ENCODE measurements around the gene SH3PXD2B.

SH3PXD2B gene

DNA sequence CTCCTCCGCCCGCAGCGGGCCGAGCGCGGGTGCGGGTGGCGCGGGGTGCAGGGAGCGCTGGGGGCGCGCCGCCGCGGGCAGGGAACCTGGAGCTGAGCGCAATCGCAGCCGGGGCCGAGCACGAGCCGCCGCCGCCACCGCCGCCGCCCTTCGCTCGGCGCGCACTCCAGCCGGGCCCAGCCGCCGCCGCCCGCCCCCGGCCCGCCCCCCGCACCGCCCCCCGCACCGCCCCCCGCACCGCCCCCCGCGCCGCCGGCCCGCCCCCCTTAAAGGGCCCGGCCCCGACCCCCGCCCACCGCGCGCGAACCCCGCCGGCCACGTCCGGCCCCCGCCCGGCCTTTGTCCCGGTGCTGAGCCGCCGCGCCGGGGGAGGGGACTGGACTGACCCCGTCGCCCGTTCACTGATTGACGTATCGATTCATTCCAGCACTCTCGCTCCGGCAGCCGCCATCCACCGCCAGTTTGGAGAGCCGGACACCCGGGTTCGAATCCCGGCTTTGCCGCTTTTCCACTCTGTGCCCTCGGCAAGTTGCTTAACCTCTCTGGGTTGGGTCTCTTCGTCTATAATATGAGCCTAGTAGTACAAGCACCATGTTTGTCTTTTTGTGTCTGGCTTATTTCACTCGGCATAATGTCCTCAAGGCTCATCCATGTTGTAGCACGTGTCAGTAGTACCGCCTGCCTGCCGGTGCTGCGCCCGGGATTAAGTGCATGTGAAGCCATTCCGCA is at the start of gene SH3PXD2B:
TSS of gene SH3PXD2B (minus strand) at position 168 of the 729 bp plus-strand sequence. CDS start 173 bp downstream, outside the sequence.
- peak; percentile 15 for DNase-seq

DNA sequence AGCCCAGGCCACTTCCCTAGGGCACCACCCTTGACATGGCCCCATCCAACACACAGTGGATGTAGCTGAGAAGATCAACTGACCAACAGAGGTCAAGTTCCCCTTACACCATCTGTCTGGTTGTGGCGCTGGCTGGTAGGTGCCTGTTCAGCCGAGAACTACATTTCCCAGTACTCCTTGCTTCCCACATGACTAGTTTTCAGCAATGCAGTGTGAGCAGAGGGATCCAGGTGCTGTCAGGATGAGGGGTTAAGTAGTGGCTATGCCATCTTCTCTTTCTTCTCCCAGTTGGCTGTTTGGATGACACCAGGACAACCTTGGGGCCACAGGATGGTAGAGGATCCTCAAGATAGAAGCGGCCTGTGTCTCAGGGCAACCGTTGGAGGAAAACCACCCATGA is 48.6 kb upstream of the SH3PXD2B start:
- DNase-seq: no peak

DNA sequence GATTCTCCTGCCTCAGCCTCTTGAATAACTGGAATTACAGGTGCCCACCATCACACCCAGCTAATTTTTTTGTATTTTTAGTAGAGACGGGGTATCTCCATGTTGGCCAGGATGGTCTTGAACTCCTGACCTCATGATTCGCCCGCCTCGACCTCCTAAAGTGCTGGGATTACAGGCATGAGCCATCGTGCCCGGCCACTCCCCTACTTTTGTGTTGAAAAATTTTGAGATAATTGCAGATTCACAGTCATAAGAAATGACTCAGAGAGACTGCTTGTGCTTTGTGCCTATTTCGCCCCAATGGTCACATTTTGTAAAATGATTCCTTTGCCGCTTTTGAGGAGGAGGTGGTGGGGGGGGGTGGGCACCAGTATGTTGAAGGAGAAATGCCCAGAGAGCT is 48.1 kb upstream of the SH3PXD2B start:
- no peak for DNase-seq

- DNase-seq: no peak
These were observed 47.5 kb upstream of the SH3PXD2B start for GRCh38 chr5:172501708-172502320.

- DNase-seq: no peak
These were observed 45.0 kb upstream of the SH3PXD2B start for GRCh38 chr5:172499287-172499686.

DNA sequence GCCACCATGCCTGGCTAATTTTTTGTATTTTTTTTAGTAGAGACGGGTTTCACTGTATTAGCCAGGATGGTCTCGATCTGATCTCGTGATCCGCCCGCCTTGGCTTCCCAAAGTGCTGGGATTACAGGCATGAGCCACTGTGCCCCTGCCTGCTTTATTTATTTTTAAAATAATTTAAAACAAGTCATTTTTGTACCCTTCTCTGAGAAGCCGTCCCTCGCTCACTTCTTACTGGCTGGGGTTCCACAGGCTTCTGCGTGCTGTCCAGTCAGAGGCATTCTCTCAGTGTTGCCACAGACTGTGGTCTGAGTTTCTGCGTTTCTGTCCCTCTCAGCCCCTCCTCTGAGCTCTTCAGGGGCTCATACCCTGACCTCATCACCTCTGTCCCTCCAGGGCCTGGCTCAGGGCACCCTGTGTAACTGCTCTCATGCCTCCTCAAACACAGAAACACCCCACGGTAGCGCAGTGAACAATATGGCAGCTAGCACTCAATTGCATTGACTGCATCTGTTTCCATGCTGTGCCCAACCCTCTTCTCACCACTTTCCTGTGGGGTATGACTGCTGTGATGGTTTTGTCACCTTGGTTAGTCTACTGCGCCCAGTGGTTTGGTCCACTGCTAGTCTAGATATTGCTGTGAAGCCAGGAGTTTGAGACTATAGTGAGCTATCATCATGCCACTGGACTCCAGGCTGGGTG is 44.3 kb upstream of the SH3PXD2B start:
- no peak for DNase-seq

GRCh38 chr5:172497591-172498255 is 43.4 kb upstream of the SH3PXD2B start:
- no peak for DNase-seq

DNA sequence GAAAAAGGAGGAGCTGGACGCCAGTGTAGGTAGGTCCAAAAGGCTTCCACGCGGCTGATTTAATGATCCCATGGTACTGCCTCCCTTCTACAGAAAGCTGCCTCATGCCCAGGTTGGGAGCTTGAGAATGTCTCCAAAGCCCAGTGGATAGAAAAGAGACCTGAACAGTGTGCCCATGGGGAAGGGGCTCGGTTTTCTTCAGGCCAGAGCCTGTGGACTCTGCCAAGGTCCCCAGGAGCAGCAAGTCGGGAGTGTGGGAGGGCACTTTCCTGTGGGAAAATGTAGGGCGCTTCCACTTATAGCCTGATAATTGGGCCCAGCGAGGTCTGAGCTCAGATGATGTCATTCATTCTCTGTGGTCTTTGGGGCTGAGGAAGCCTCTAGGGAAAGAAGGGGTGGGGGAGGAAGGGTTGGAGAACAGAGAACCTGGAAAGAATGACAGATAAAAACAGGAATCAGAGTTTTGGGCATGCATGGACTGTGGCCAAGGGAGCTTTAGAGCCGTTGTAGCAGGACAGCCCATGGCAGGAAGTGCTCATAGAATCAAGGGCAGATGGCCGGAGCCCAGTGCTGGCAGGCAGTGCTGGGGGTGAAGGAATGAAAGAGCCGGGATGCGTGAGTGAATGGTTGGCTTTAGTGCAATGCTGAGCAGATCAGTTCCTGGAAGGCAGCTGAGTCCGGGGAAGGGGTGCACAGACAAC is 42.5 kb upstream of the SH3PXD2B start:
- no peak for DNase-seq

DNA sequence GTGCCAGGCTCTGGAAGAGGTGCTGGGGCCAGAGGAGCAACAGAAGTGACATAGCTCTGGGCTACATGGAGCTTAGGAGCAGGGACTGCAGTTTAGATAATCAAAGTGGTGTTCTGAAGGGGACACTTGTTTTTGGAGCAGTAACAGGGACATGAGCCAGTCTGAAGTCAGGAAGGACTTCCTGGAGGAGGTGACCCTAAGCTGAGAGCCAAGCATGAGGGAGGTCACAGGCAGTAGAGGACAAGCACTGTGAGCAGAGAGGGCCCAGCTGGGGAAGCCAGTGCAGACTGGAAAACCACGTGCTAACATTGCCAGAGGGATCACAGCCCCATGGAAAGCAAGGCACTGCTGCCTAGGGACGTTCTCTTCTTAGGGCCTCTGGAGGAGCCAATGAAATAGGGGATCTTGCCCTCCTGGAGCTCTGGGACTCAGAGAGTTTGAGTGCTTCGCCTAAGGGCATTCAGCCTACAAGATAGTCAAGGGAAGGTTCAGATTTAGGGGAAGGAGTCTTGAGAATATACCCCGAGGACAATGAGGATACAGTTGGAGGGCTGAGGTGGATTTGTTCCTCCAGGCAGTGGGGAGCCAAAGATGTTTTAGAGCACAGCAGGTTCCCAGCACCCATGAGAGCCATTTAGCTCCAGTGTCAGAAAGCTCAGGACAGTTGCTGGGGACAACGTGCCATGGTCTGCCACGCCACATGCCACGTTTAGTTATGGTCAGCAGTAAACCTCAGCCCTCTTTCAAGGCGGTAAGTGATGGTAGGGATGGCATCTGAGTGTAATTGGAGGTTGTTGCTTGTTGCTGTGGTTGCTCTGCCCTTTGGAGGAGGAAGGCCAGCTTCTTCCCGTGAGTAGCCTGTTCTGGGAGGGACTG is 40.5 kb upstream of the SH3PXD2B start:
- no peak for DNase-seq

- no peak for DNase-seq
These were observed 39.6 kb upstream of the SH3PXD2B start for GRCh38 chr5:172493906-172494305.

DNA sequence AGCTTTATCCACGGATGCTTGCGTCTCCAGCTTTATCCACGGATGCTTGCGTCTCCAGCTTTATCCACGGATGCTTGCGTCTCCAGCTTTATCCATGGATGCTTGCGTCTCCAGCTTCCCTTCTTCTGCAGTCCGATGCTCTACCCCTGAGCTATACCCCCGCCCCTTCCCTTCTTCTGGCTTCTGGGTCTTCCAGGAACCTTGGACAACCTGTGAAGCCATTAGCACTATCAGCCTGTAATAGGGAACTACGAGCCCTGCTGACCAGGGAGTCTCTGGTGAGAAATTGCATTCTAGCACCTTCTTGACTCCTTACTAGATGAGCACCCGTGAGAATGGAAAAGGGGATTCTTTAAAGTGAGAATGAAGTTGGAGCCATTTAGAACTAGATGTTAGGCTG is 39.1 kb upstream of the SH3PXD2B start:
- no peak for DNase-seq

DNA sequence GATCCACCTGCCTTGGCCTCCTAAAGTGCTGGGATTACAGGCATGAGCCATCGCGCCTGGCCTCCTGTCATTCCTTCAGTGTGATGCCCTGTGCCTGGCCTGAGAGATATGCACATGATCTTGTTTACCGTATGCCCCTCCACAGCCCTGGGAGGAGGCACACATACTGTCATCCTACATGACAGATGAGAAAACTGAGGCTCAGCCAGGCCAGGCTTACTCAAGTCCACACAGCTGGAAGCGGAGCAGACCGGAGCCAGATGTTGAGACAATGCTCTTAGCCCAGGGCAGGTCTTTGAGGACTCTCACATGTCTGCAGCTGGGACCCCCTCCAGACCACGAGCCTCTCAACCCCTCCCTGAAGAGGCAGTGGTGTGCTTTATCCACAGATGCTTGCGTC is 38.7 kb upstream of the SH3PXD2B start:
- no peak for DNase-seq

DNA sequence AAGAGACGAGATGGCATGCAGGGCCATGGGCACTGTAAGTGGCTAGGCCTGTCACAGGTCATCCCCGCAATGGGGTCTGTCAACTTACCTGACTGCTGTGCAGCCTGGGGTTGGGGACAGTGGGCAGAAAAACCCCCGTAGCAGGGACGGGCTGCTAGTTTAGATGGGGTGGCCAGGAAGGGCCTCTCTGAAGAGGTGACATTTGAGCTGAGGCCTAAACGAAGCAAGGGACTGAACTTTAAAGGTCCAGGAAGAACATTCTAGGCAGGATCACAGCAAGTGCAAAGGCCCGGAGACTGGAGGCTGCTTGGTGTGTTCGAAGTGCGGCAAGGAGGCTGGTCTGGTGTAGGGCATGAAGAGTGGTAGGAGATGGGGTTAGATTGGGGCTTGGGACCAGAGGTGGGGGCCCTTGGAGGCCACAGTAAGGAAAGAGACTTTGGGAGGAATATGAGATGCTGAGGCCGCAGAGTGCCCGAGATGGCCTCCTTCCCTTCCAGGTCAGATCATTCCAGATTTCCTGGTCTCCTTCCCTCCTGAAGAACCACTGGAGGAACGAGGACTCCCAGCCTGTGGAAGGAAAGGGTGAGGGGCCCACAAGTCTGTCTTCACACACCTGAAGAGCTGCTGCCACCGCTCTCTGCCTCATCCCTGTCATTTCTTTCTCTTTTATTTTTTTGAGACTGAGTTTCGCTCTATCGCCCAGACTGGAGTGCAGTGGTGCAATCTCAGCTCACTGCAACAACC is 37.9 kb upstream of the SH3PXD2B start:
- no peak for DNase-seq

GRCh38 chr5:172491481-172491880 is 37.2 kb upstream of the SH3PXD2B start:
- DNase-seq: no peak

- no peak for DNase-seq
These were observed 36.5 kb upstream of the SH3PXD2B start for GRCh38 chr5:172490514-172491461.

DNA sequence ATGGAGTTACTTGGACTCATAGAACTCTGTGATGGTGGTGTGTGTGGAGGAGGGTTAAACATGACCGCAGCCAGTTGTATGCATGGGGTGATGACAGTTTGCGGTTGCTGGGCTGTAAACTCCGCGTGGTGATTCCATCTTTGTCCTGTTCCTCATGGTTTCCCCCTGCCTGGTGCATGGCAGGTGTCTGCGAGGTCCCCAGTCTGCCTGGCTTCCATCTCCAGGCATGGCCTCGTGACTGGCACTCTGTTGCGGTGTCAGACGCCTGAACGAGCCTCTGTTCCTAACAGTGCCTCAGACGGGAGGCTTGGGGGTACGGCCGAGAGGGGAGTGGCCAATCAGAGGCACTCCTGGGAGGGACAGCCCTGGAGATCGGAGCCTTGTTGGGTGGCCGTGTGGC is 33.9 kb upstream of the SH3PXD2B start:
- no peak for DNase-seq

- no peak for DNase-seq
These were observed 33.3 kb upstream of the SH3PXD2B start for GRCh38 chr5:172487671-172488070.

- no peak for DNase-seq
These were observed 32.6 kb upstream of the SH3PXD2B start for GRCh38 chr5:172486912-172487311.

GRCh38 chr5:172486451-172486850 is 32.1 kb upstream of the SH3PXD2B start:
- DNase-seq: no peak

All from activated gamma-delta T cell treated with Interleukin-2 at 50 U/mL for 16 hours (primary cell).